ENCODE measurements around the gene YIPF1.
"Not testable (repeated sequence)": the region's sequence is repeated elsewhere in the genome, so short reads cannot be mapped to it uniquely, and the experiment has no call there.

The YIPF1 gene

GRCh38 chr1:53893999-53894636 lies 4.5 kb upstream of the YIPF1 start, which contains the start of gene DIO1:
TSS of gene DIO1 (plus strand) at chr1:53894187. CDS start at chr1:53894211, 24 bp downstream.
- no peak for DNase-seq

- no peak for DNase-seq
Observed at GRCh38 chr1:53892911-53893310, 3.3 kb upstream of the YIPF1 start.

GRCh38 chr1:53891678-53892077 lies 2.1 kb upstream of the YIPF1 start:
- DNase-seq = no peak

- DNase-seq = no peak
Observed at GRCh38 chr1:53891018-53891417, 1.4 kb upstream of the YIPF1 start.

DNA sequence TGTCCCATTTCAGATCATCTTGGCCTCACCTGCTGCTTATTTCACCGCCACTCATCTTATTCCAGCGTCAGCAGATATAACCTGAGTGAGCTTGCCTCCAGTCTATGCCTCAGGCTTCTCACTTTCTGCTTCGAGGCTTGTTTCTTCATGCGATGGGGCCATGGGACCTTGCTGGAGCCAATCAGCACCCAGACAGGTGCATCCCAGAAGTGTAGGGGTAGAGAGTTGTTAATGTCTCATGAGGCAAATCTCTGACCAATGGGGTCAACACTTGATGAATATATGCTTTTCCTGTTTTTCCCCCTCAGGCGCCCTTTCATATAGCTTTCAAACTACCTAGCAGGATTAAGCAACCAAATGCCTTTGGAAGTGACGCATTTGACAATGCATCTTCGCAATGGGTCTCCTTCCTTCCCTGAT lies 935 bp upstream of the YIPF1 start:
- no peak for DNase-seq

- no peak for DNase-seq
Observed at GRCh38 chr1:53888681-53889080, 916 bp downstream of the YIPF1 start.

GRCh38 chr1:53883600-53883999 lies 6.0 kb downstream of the YIPF1 start:
- DNase-seq = not testable (repeated sequence)

DNA sequence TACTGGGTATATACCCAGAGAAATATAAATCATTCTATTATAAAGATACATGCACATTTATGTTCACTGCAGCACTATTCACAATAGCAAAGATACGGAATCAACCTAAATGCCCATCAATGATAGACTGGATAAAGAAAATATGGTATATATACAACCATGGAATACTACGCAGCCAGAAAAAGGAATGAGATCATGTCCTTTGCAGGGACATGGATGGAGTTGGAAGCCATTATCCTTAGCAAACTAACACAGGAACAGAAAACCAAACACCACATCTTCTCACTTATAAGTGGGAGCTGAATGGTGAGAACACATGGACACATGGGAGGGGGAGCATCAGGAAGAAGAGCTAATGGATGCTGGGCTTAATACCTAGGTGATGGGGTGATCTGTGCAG lies 7.7 kb downstream of the YIPF1 start:
- DNase-seq = not testable (repeated sequence)

DNA sequence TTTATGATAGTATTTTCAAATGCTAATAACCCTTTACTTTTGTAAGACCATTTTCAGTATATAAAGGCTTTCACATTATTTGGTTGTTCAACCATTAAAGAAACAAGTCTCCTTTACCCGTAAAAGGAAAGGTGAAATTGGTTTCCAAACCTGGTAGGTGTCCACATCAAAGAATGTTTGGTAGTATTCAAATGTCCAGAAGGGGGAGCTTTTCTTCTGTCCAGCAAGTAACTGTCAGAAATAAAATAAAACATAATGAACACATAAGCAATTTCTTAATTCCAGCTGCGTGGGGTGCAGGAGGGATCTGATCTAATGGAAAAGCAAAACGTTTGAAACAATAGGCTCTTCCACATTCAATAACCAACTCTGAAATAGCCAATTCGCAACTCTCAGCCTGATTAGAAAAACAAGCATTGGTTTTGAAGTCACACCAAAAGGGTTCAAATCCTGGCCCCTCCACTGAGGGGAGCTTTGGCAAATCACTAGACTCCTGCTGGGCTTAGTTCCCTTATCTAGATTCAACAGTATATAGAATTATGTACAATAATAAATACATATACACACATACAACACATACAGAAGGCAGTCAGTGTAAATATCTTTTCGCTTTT lies 11.0 kb downstream of the YIPF1 start:
- peak in 1 of 2 experiments; percentile 5 for DNase-seq

DNA sequence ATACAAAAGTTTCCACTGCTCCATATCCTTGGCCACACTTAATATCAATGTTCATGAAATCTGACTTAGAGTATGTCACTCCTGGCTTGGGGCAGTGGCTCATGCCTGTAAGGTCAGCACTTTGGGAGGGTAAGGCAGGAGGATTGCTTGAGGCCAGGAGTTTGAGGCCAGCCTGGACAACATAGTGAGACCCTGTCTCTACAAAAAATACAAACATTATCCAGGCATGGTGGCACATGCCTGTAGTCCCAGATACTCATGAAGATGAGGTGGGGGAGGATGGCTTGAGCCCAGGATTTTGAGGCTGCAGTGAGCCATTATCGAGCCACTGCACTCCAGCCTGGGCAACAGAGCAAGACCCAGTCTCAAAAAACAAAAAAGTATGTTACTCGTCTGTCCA lies 14.4 kb downstream of the YIPF1 start:
- DNase-seq = not testable (repeated sequence)

DNA sequence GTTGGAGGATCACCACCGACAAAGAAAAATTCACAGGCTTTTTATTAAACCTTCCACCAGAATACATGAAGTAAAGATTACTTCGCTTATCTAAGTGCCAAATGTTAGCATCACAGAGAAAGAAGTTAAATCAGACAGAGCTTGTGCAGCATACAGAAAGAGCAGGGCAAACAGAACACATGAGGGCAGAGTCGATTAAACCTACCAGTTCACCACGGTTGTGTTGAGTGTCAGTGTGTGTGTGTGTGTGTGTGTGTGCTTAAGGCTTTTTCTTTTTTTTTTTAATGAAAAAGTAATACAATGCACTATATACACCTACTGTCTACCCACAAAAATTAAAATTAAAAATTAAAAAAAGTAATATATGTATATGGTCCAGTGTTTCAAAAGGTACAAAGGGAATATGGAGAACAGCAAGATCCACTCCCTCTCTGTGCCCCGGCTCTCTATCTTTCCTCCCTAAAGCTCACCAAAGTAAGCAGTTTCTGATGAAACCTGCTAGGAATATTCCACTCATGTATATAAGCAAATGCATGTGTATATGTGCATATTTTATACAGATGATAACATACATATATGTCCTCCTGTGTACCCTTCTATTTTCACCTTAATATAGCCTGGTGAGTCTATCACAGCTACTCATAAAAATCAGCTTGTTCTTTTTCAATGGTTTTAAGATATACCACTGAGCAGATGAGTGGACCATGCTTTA lies 17.7 kb downstream of the YIPF1 start:
- DNase-seq = no peak

DNA sequence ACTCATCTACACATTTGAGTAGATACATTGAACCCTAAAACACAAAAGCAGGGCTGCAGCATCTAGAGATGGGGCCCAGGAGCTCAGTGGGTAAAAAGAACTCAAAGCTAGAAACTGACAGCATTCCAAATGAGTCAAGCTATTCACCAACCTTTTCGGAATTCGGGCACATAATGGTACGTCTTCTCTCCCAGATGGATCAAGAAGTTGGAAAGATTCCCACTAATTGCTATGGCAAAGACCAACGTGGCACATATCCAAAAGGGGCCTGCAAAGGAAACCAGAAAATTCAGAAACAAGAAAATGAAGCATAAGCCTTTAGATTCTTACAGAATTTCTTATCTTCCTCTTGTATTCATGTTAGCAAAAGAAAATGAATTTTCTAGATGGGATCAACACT lies 18.4 kb downstream of the YIPF1 start:
- no peak for DNase-seq

GRCh38 chr1:53869454-53870117 lies 20.0 kb downstream of the YIPF1 start:
- DNase-seq = no peak

DNA sequence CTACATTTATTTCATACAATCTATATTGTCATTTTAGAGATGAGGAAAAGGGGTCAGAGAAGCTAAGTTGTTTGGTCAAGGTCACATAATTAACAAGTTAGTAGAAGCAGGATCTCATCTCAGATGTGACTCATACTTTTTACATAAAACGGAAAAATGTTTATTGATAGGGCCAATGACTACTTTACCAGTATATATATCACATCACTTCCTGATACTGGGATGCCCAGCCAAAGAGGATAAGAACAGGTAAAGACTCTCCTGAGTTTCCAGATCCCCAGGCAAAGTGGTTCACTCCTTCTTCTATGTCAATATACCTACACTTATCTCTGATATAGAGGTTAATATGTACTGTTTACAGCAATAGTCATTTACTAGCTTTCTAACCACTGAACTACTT lies 21.0 kb downstream of the YIPF1 start:
- DNase-seq = no peak

DNA sequence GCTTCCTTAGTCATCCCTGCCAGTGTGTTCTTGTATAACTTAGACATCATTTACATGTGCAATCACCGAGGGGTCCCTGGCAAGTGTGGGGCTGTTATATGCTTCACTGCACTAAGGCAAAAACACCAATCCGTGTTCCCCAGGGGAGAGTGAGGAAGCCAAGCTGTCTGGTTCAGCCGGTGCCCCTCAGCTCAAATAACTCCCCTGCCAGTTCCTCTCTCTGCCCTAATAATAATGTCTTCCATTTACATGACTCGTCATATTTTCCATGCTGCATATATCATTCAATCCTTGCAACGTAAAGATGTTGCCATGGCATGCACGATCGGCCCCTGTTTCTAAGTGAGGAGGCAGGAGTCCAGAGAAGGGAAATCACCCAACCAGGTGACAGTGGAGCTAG lies 27.1 kb downstream of the YIPF1 start:
- DNase-seq = no peak

DNA sequence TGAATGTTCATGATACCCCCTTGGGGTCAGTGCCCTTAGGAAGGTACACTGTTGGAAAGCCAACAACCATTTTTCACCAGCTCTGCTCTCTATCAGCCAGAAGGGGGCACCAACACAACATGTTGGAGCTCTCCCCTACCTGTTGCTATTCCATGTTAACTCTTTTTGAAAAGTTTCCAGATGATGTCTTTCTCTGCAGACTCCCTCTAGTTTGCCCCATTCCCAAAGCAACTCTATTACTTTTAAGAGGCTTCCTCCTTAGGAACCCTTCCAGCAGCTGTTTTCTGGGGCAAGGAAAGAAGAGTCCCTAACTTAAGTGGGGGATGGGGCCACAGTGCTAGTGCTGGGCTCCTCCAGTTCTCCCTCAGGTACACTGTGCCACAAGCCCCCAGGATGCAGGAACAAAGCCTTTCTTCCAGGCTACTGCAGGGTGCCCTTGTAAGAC lies 28.6 kb downstream of the YIPF1 start:
- DNase-seq = peak in 1 of 2 experiments; percentile 2

DNA sequence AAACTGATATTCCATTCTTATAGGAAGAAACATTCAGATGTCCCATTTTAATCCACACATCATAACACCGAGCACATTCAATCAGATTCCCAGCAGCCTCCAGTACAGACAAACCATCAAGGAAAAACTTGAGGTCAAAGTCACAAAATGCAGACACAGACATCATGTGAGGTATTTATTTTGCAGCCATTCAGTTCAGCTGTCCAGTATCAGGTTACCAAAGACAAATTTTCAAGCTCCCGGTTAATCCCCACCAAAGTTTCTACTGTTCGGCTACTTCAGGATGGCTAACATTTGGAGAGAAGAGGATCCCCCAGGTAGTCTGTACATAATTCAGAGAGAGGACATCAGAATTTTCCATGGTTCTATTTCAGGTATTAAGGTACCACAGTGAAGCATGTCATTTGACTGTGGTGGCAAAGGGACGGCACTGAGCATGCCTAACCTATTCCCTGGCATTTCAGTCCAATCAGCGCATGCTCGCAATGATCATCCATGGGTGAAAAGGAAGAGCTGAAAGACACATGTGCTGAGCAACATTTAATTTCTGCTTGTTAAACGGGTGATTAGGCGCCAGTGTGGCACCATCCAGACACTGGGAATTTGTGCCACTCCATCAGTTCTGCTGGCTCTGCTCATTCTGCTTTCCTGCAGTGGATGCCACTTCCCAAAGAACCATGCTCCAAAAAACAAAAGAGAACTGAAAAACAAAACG lies 37.9 kb downstream of the YIPF1 start:
- DNase-seq = no peak

DNA sequence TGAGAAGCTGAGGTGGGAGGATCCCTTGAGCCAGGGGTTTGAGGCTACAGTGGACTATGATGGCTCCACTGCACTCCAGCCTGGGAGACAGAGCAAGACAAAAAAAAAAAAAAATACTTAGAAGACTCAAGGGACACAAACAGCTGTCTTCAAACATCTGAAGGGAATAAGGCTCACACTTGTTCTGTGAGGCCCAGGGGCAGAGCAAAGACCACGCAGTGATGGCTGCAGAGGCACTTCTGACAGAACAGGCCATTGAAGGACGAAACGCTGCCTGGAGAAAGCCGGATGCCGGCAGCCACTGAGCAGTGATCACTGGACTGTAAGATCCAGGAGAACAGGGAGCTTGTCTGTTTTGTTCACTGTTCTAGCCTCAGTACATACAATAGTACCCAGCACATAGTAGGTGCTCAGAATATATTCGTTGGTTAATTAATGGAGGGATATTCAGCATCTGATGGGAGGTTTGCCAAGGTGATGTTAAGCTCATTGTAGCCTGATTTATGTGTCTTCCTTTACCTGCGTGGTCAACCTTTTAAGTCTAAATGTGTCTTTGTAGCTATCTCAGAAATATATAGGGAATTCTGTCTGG lies 39.4 kb downstream of the YIPF1 start:
- DNase-seq = no peak

DNA sequence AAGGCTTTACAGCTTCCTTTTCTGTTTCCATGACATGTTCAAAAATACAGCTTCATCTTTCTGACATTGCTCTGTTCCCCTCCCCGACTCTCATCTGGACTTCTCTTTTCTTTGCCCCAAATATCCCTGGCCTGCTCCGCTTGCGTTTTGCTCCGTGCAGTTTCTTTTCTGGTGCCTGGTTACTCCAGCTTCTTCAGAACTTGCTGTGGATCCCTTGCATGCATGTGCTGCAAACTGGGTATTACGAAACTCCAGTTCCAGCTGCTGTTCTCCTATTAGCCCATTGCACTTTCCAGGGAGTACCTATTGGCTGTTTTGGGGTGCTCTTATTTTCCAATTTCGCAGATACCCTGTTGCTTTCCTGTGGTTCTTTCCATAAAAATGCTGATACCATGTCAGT lies 41.6 kb downstream of the YIPF1 start:
- DNase-seq = no peak

- no peak for DNase-seq
Observed at GRCh38 chr1:53842347-53842746, 47.2 kb downstream of the YIPF1 start.

DNA sequence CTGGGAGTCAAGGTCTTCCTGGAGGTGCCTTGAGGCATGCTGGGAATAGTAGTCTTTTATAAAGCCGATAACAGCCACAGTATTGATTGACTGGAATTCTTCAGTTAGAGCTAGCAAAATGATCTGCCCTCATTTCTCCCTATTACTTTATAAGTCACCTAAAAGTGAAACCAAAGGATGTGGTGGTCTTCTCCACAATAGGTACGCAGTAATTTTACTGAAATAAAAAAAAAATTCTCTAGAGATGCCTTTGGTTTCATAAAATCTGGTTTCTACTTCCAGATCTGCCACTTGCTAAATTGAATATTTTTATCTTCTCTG lies 51.0 kb downstream of the YIPF1 start:
- no peak for DNase-seq

- peak; percentile 91 to 93 for DNase-seq
Observed at GRCh38 chr1:53837924-53838653, 51.5 kb downstream of the YIPF1 start, which contains the start of gene NDC1. TSS of gene NDC1 (minus strand) at chr1:53838296. CDS start at chr1:53838261, 35 bp downstream.

All from NCI-H187 (cell line).